Kidney epithelial cell (primary cell): ENCODE data around the gene GRIA1. TPM values are rescaled to one million over a fixed set of nuclear protein-coding genes. Genes with fewer than 3 reads are reported as not detected.

Experiments used
- DNase-seq: peaks from one replicate; pipeline ENCODE4 v3.0.0-alpha.2; 2010; ENCODE audit warnings: low read depth
- H3K27me3 ChIP-seq: 2 replicates; pipeline ENCODE4 v1.6.0; 2011; ENCODE audit warnings: low read length; ENCODE audit not compliant: control insufficient read depth, insufficient read depth
- H3K36me3 ChIP-seq: 2 replicates; pipeline ENCODE4 v1.5.1; 2011; ENCODE audit warnings: low read length; ENCODE audit not compliant: control insufficient read depth, insufficient read depth
- H3K4me3 ChIP-seq: 2 replicates; pipeline ENCODE4 v1.5.1; 2011; ENCODE audit warnings: low read depth, mild to moderate bottlenecking, control low read depth, low read length
- CTCF ChIP-seq: IDR thresholded peaks from 2 replicates; pipeline ENCODE4 v1.5.1; 2011; ENCODE audit warnings: mild to moderate bottlenecking, moderate library complexity, low read length, control low read depth, inconsistent platforms; ENCODE audit not compliant: insufficient read depth, poor library complexity, severe bottlenecking
- total RNA-seq: library from RNA; depleted of rRNA; stranded (reverse); fragments of >200 nt; gene quantifications from 2 replicates; pipeline ENCODE4 v1.2.3, GENCODE V29; 2015

Gene GRIA1
- total RNA-seq, 1 donor from 2014 or later, result not detected

GRCh38 chr5:153617190-153617589 is 126.7 kb downstream of the GRIA1 start:
- Histone ChIP-seq H3K4me3 (no peak overlapping the region), H3K36me3 (no peaks in the 10 kb centered on the region), H3K27me3 (no peaks in the 10 kb centered on the region)
- DNase-seq, result no peak
- no peak for TF ChIP-seq CTCF

- Histone ChIP-seq H3K36me3 (no peaks in the 10 kb centered on the region), H3K27me3 (no peaks in the 10 kb centered on the region), H3K4me3 (no peak overlapping the region)
- DNase-seq, result no peak
- TF ChIP-seq CTCF, result no peak
Observed at GRCh38 chr5:153618307-153618706, 127.8 kb downstream of the GRIA1 start.

GRCh38 chr5:153618867-153619266 is 128.4 kb downstream of the GRIA1 start:
- no peak for TF ChIP-seq CTCF
- Histone ChIP-seq H3K4me3 (no peak overlapping the region), H3K27me3 (no peaks in the 10 kb centered on the region), H3K36me3 (no peaks in the 10 kb centered on the region)
- no peak for DNase-seq

- Histone ChIP-seq H3K4me3 (no peak overlapping the region), H3K36me3 (no peaks in the 10 kb centered on the region), H3K27me3 (no peaks in the 10 kb centered on the region)
- TF ChIP-seq CTCF, result no peak
- DNase-seq, result no peak
Observed at GRCh38 chr5:153619771-153620170, 129.3 kb downstream of the GRIA1 start.

- DNase-seq, result no peak
- Histone ChIP-seq H3K4me3 (no peak overlapping the region), H3K27me3 (no peaks in the 10 kb centered on the region), H3K36me3 (no peaks in the 10 kb centered on the region)
- no peak for TF ChIP-seq CTCF
Observed at GRCh38 chr5:153623124-153623523, 132.7 kb downstream of the GRIA1 start.

GRCh38 chr5:153623751-153624450 is 133.4 kb downstream of the GRIA1 start:
- no peak for DNase-seq

More at GRCh38 chr5:153623751-153624450, 133.4 kb downstream of the GRIA1 start:
- Histone ChIP-seq H3K27me3 (no peaks in the 10 kb centered on the region), H3K4me3 (no peak overlapping the region), H3K36me3 (no peaks in the 10 kb centered on the region)
- TF ChIP-seq CTCF, result no peak
